MCF 10A (cell line): ENCODE measurements around the gene SCN8A. TPM values are rescaled to one million over a fixed set of nuclear protein-coding genes. Genes with fewer than 3 reads are reported as not detected.

Experiments
- BruUV-seq: library from RNA; stranded (reverse); fragments of 400-500 nt; replicated peaks from 2 replicates; lab custom pipeline; 2021; lab: Mats Ljungman, UMichigan
- CTCF ChIA-PET: fragments of 300-600 bp; sonication (Branson Sonifier 250); formaldehyde crosslinking; extraction: SDS; loops from one replicate; lab custom pipeline; 2021; ENCODE audit warnings: antibody characterized with exemption, inconsistent platforms; lab: Yijun Ruan, JAX
- POLR2A ChIA-PET: fragments of 300-600, 350-650 bp; sonication (Branson Sonifier 250); formaldehyde crosslinking; extraction: SDS; loops from one replicate; lab custom pipeline; 2020; ENCODE audit warnings: antibody characterized with exemption, inconsistent platforms; lab: Yijun Ruan, JAX
- DNase-seq: peaks from one replicate; pipeline ENCODE4 v3.0.0-alpha.2; 2018; ENCODE audit not compliant: unreplicated experiment
- H3K27ac Mint-ChIP-seq: one replicate; pipeline ENCODE4 v1.8.0; 2022; ENCODE audit warnings: mild to moderate bottlenecking, low read depth, mixed read lengths; ENCODE audit not compliant: unreplicated experiment
- H3K27me3 Mint-ChIP-seq: one replicate; pipeline ENCODE4 v1.8.0; 2022; ENCODE audit warnings: mixed read lengths; ENCODE audit not compliant: insufficient read depth, unreplicated experiment
- H3K36me3 Mint-ChIP-seq: one replicate; pipeline ENCODE4 v1.8.0; 2022; ENCODE audit warnings: mild to moderate bottlenecking, moderate library complexity, mixed read lengths; ENCODE audit not compliant: insufficient read depth, unreplicated experiment
- H3K4me1 Mint-ChIP-seq: one replicate; pipeline ENCODE4 v1.8.0; 2022; ENCODE audit warnings: mixed read lengths; ENCODE audit not compliant: insufficient read depth, unreplicated experiment
- H3K4me3 Mint-ChIP-seq: one replicate; pipeline ENCODE4 v1.8.0; 2022; ENCODE audit warnings: mild to moderate bottlenecking, moderate library complexity, mixed read lengths; ENCODE audit not compliant: unreplicated experiment
- H3K9me3 Mint-ChIP-seq: one replicate; pipeline ENCODE4 v1.8.0; 2022; ENCODE audit warnings: mixed read lengths; ENCODE audit not compliant: unreplicated experiment
- CTCF ChIP-seq: fragments of 200-600 bp; IDR thresholded peaks from one replicate; pipeline ENCODE4 v1.8.0; 2022; ENCODE audit warnings: antibody characterized with exemption, mild to moderate bottlenecking; ENCODE audit not compliant: unreplicated experiment
- intact Hi-C: fragments of 100-400 bp; cut with micrococcal nuclease; formaldehyde crosslinking; loops from 2 replicates; pipeline ENCODE4 v1.14.1; 2022
- total RNA-seq: library from RNA; stranded (reverse); gene quantifications from 2 replicates; pipeline ENCODE4 v1.2.3, GENCODE V29; 2022

SCN8A gene
- total RNA-seq, 1 experiment from 2014 or later: 0.70 TPM

- no peak for TF ChIP-seq CTCF
- Mint-ChIP-seq H3K27me3 (peaks cover 85% of the 10 kb centered on the region), H3K36me3 (no peaks in the 10 kb centered on the region), H3K9me3 (no peaks in the 10 kb centered on the region), H3K4me3 (peak overlapping the region; percentile 69), H3K27ac (no peak overlapping the region), H3K4me1 (peaks cover 4% of the 10 kb centered on the region)
- ChIA-PET POLR2A (interaction anchor here (0.8 to 1.2 kb wide), 2 partner anchors 8 to 33 kb away, joined by 3 read pairs; no protein-coding TSS in a partner anchor), CTCF (interaction anchor here (0.6 to 1.7 kb wide), 4 partner anchors 13 to 168 kb away, joined by 3 to 4 read pairs (median 3); no protein-coding TSS in a partner anchor)
- intact Hi-C loops: loop anchor here (5.0 kb wide), 1 partner anchor 233 kb away; no protein-coding TSS in a partner anchor
- no peak for DNase-seq
- BruUV-seq: no TSS peak
These were observed 1.4 kb upstream of the SCN8A start for GRCh38 chr12:51589557-51590176.

GRCh38 chr12:51590347-51591015 lies 552 bp upstream of the SCN8A start:
- Mint-ChIP-seq H3K4me3 (peak overlapping the region; percentile 69), H3K36me3 (no peaks in the 10 kb centered on the region), H3K27ac (no peak overlapping the region), H3K9me3 (no peaks in the 10 kb centered on the region), H3K4me1 (peaks cover 4% of the 10 kb centered on the region), H3K27me3 (peaks cover 85% of the 10 kb centered on the region)
- CTCF ChIA-PET: interaction anchor here (0.6 to 1.7 kb wide), 7 partner anchors 12 to 403 kb away, joined by 3 to 4 read pairs (median 3); no protein-coding TSS in a partner anchor
- BruUV-seq: no TSS peak
- DNase-seq: peak; percentile 44
- TF ChIP-seq CTCF: peak; percentile 72
- intact Hi-C loops: loop anchor here (5.0 kb wide), 1 partner anchor 232 kb away; no protein-coding TSS in a partner anchor
- POLR2A ChIA-PET: interaction anchor here (0.8 to 1.2 kb wide), 3 partner anchors 9 to 32 kb away, joined by 3 to 4 read pairs (median 3); no protein-coding TSS in a partner anchor

GRCh38 chr12:51592034-51592705 lies 1.1 kb downstream of the SCN8A start:
- Mint-ChIP-seq H3K27me3 (peaks cover 86% of the 10 kb centered on the region), H3K4me1 (peaks cover 4% of the 10 kb centered on the region), H3K36me3 (no peaks in the 10 kb centered on the region), H3K27ac (no peak overlapping the region), H3K9me3 (no peaks in the 10 kb centered on the region), H3K4me3 (peak overlapping the region; percentile 69)
- no peak for TF ChIP-seq CTCF
- DNase-seq: no peak
- ChIA-PET POLR2A (interaction anchor here (0.6 to 1.1 kb wide), 3 partner anchors 10 to 459 kb away, joined by 3 to 4 read pairs (median 3); partner anchors contain the start of gene NR4A1), CTCF (interaction anchor here (0.7 to 2.1 kb wide), 4 partner anchors 57 to 400 kb away, joined by 3 to 7 read pairs (median 3); no protein-coding TSS in a partner anchor)
- BruUV-seq: no TSS peak
- intact Hi-C loops: loop anchor here (5.0 kb wide), 1 partner anchor 230 kb away; no protein-coding TSS in a partner anchor
